ENCODE measurements around the gene PISD.

The PISD gene

DNA sequence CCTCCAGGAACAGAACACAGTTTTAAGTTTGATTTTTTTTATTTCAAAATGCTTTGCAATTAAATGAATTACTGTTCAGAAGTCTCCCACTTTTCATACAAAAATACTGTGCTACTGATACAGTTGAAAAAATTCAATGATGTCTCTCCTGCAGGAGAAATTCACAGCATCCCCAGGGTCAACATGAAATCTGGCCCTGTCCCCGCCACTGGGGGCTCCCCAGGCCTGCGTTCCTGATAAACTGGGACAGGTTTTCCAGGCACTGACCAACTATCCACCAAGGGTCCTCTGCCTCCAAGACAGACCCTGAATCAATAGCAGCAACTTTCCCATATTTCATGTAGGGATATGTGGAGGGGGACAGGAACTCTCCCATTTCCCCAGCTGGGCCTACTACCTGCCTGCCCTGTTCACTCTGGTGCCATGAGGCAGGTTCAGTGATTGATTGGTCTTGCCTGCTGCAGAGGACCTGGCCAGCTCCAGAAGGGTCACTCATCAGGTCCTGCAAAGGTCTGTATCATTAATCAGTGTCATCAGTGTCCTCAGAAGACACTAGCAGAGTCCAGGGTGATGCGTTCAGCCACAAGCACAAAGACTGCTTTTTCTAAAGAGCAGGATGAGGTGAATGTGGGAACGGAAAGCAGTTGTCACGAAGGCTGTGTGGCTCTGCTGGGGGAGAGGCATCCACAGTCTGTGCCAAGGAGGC is 43.4 kb downstream of the PISD start:
- Histone ChIP-seq H3K4me1 (ENCODE audit: control insufficient read depth in 2 of 2, insufficient read depth in 2 of 2, low read length in 2 of 2) (peaks cover 7 to 13% of the 10 kb centered on the region in 2 donors), H3K9me3 (ENCODE audit: control insufficient read depth in 2 of 2, low read length in 2 of 2) (no peaks in the 10 kb centered on the region), H3K27me3 (ENCODE audit: control insufficient read depth in 2 of 2, insufficient read depth in 2 of 2, low read length in 2 of 2) (no peaks in the 10 kb centered on the region), H3K36me3 (ENCODE audit: control insufficient read depth in 2 of 2, insufficient read depth in 2 of 2, low read length in 2 of 2) (peaks cover 28 to 50% of the 10 kb centered on the region in 2 donors), H3K9ac (ENCODE audit: low read depth in 1 of 2, low read length in 2 of 2) (no peak overlapping the region), H3K4me3 (ENCODE audit: low read length in 2 of 2) (no peak overlapping the region), H3K27ac (ENCODE audit: low read depth in 2 of 2, low read length in 2 of 2) (no peak overlapping the region)

DNA sequence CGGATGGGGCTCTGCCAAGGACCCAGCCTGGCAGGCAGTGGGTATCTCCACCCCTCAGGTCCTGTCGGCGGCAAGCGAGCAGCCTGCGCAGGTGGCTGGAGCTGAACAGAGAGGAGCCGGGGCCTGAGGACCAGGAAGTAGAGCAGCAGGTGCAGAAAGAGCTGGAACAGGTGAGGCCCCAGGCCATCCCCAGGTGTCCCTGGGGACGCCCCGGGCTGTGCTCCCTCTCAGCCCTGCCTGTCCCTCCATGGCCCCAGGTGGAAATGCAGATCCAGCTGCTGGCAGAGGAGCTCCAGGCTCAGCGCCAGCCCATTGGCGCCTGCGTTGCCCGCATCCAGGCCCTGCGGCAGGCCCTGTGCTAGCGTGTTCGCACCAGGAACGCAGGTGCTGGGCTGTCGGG is 44.0 kb downstream of the PISD start:
- peaks cover 28 to 50% of the 10 kb centered on the region in 2 donors for H3K36me3 ChIP-seq (ENCODE audit: control insufficient read depth in 2 of 2, insufficient read depth in 2 of 2, low read length in 2 of 2)
- no peaks in the 10 kb centered on the region for H3K9me3 ChIP-seq (ENCODE audit: control insufficient read depth in 2 of 2, low read length in 2 of 2)
- H3K9ac ChIP-seq (ENCODE audit: low read depth in 1 of 2, low read length in 2 of 2) = no peak overlapping the region
- no peak overlapping the region for H3K27ac ChIP-seq (ENCODE audit: low read depth in 2 of 2, low read length in 2 of 2)
- no peak overlapping the region for H3K4me3 ChIP-seq (ENCODE audit: low read length in 2 of 2)
- no peaks in the 10 kb centered on the region for H3K27me3 ChIP-seq (ENCODE audit: control insufficient read depth in 2 of 2, insufficient read depth in 2 of 2, low read length in 2 of 2)
- peaks cover 7 to 13% of the 10 kb centered on the region in 2 donors for H3K4me1 ChIP-seq (ENCODE audit: control insufficient read depth in 2 of 2, insufficient read depth in 2 of 2, low read length in 2 of 2)

DNA sequence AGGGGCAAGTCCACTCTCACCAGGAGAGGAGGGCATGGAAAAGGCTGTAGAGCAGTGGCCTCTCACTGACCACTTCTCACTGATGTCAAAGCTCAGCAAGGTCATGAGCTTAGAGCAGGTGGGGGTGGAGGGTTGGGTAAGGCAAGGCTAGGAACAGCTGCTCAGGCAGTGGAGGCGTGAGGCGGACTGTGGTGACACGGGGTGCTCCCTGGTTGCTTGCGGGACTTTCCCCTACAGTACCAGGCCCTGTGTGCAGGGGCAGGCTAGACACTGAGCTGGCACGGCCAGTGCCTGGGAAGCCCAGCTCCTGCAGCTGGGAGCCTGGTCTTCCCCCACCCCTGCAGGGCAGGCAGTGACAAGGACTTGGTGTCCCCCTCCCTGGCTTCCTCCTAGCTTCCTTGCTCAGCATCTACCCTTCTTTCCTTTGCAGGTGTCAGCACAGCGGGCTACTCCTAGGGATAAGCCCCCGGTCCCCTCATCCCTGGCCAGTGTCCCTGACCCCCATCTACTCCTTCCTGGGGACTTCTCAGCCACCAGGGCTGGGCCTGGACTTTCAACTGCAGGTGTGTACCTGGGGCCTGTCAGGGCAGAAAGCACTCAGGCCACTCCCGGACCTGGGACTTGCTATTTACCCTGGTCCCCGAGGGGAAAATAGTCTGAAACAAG is 45.6 kb downstream of the PISD start:
- Histone ChIP-seq H3K4me1 (ENCODE audit: control insufficient read depth in 2 of 2, insufficient read depth in 2 of 2, low read length in 2 of 2) (peaks cover 7 to 13% of the 10 kb centered on the region in 2 donors), H3K9ac (ENCODE audit: low read depth in 1 of 2, low read length in 2 of 2) (no peak overlapping the region), H3K36me3 (ENCODE audit: control insufficient read depth in 2 of 2, insufficient read depth in 2 of 2, low read length in 2 of 2) (peaks cover 32 to 48% of the 10 kb centered on the region in 2 donors), H3K9me3 (ENCODE audit: control insufficient read depth in 2 of 2, low read length in 2 of 2) (no peaks in the 10 kb centered on the region), H3K27me3 (ENCODE audit: control insufficient read depth in 2 of 2, insufficient read depth in 2 of 2, low read length in 2 of 2) (no peaks in the 10 kb centered on the region), H3K4me3 (ENCODE audit: low read length in 2 of 2) (no peak overlapping the region), H3K27ac (ENCODE audit: low read depth in 2 of 2, low read length in 2 of 2) (no peak overlapping the region)

DNA sequence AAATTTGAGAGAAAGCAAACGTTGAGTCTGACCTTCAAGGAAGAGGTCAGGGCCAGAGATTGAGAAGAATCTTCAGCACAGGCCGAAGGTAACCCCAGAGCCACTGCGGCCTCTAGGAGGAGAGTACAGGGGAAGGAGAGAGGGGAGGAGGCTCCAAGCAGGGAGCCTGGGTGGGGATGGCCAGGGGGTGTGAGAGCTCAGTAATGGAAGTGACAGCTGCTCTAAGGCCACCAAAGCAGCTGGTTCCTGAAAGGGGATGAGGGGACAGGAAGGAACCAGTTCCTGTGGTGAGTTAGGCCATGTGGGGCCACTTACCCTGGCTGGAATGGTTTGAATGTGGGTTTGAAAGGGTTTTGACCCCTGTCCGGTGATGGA is 46.1 kb downstream of the PISD start:
- Histone ChIP-seq H3K27ac (ENCODE audit: low read depth in 2 of 2, low read length in 2 of 2) (no peak overlapping the region), H3K36me3 (ENCODE audit: control insufficient read depth in 2 of 2, insufficient read depth in 2 of 2, low read length in 2 of 2) (peaks cover 32 to 46% of the 10 kb centered on the region in 2 donors), H3K4me3 (ENCODE audit: low read length in 2 of 2) (no peak overlapping the region), H3K9me3 (ENCODE audit: control insufficient read depth in 2 of 2, low read length in 2 of 2) (no peaks in the 10 kb centered on the region), H3K4me1 (ENCODE audit: control insufficient read depth in 2 of 2, insufficient read depth in 2 of 2, low read length in 2 of 2) (peaks cover 7 to 13% of the 10 kb centered on the region in 2 donors), H3K27me3 (ENCODE audit: control insufficient read depth in 2 of 2, insufficient read depth in 2 of 2, low read length in 2 of 2) (no peaks in the 10 kb centered on the region), H3K9ac (ENCODE audit: low read depth in 1 of 2, low read length in 2 of 2) (no peak overlapping the region)

DNA sequence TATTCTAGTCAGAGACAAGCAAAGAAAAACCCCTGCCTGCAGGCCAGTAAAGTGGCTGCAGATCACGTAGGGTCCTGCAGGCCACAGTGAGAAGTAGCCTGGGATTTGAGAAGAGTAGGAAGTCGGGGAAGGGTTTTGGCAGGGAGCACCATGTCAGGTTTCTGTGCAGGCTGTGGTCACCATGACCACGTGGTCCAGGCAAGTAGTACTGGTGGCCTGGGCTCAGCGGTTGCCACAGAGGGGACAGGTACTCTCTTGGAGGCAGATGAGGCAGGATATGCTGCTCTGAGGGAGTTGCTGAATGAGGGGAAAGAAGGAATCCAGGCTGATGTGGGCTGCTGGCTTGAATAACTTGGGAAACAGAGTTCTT is 46.5 kb downstream of the PISD start:
- peaks cover 28 to 42% of the 10 kb centered on the region in 2 donors for H3K36me3 ChIP-seq (ENCODE audit: control insufficient read depth in 2 of 2, insufficient read depth in 2 of 2, low read length in 2 of 2)
- no peaks in the 10 kb centered on the region for H3K9me3 ChIP-seq (ENCODE audit: control insufficient read depth in 2 of 2, low read length in 2 of 2)
- peaks cover 7 to 13% of the 10 kb centered on the region in 2 donors for H3K4me1 ChIP-seq (ENCODE audit: control insufficient read depth in 2 of 2, insufficient read depth in 2 of 2, low read length in 2 of 2)
- H3K9ac ChIP-seq (ENCODE audit: low read depth in 1 of 2, low read length in 2 of 2) = no peak overlapping the region
- H3K27me3 ChIP-seq (ENCODE audit: control insufficient read depth in 2 of 2, insufficient read depth in 2 of 2, low read length in 2 of 2) = no peaks in the 10 kb centered on the region
- no peak overlapping the region for H3K4me3 ChIP-seq (ENCODE audit: low read length in 2 of 2)
- no peak overlapping the region for H3K27ac ChIP-seq (ENCODE audit: low read depth in 2 of 2, low read length in 2 of 2)

DNA sequence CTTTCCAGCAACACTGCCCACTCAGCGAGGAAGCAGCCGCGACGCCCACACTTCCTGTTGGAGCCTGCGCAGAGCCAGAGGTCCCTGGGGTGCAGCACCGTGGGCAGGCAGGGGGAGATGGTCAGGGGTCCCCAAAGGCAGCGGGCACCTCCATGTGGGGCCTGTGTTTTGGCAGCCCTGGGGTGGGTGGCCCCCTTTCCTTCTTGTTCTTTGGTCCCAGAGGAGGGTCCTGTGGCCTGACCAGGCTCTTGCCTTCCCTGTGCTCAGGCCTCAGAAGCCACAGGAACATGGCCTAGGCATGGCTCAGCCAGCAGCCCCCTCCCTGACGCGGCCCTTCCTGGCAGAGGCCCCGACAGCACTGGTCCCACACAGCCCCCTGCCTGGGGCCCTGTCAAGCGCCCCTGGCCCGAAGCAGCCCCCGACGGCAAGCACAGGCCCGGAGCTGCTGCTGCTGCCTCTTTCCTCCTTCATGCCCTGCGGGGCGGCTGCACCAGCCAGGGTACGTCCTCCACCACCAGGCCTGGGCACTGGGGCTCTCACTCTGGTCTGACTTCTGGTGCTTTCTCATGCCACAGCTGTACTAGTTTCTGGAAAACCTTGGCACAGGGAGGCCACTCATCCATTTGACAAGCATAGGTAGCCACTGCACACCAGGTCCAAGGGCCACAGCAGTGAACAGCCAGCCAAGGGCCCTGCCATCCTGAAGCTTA is 47.1 kb downstream of the PISD start:
- Histone ChIP-seq H3K4me1 (ENCODE audit: control insufficient read depth in 2 of 2, insufficient read depth in 2 of 2, low read length in 2 of 2) (peaks cover 7 to 13% of the 10 kb centered on the region in 2 donors), H3K27ac (ENCODE audit: low read depth in 2 of 2, low read length in 2 of 2) (no peak overlapping the region), H3K27me3 (ENCODE audit: control insufficient read depth in 2 of 2, insufficient read depth in 2 of 2, low read length in 2 of 2) (no peaks in the 10 kb centered on the region), H3K36me3 (ENCODE audit: control insufficient read depth in 2 of 2, insufficient read depth in 2 of 2, low read length in 2 of 2) (peaks cover 25 to 36% of the 10 kb centered on the region in 2 donors), H3K9ac (ENCODE audit: low read depth in 1 of 2, low read length in 2 of 2) (no peak overlapping the region), H3K9me3 (ENCODE audit: control insufficient read depth in 2 of 2, low read length in 2 of 2) (no peaks in the 10 kb centered on the region), H3K4me3 (ENCODE audit: low read length in 2 of 2) (no peak overlapping the region)

DNA sequence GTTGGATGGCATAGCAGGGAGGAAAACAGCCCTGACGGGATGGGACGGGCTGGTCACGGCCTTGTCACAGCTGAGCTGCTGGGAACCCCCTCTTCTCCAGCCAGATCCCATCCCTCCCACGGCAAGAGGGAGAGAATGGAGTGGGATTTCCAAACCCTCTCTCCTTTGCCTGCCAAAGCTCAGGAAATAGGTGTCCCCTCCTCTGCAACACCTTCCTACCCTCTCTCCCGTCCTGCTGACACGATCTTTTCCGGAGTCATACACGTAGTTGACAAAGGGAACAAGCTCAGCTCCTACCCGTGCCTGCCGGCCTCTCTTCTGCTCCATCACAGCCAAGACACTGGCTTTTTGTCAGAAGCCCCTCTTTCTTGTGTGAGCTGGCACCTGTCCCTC is 48.1 kb downstream of the PISD start:
- no peak overlapping the region for H3K9ac ChIP-seq (ENCODE audit: low read depth in 1 of 2, low read length in 2 of 2)
- no peak overlapping the region for H3K27ac ChIP-seq (ENCODE audit: low read depth in 2 of 2, low read length in 2 of 2)
- no peaks in the 10 kb centered on the region for H3K27me3 ChIP-seq (ENCODE audit: control insufficient read depth in 2 of 2, insufficient read depth in 2 of 2, low read length in 2 of 2)
- H3K36me3 ChIP-seq (ENCODE audit: control insufficient read depth in 2 of 2, insufficient read depth in 2 of 2, low read length in 2 of 2) = peaks cover 17 to 28% of the 10 kb centered on the region in 2 donors
- peaks cover 7 to 13% of the 10 kb centered on the region in 2 donors for H3K4me1 ChIP-seq (ENCODE audit: control insufficient read depth in 2 of 2, insufficient read depth in 2 of 2, low read length in 2 of 2)
- H3K9me3 ChIP-seq (ENCODE audit: control insufficient read depth in 2 of 2, low read length in 2 of 2) = no peaks in the 10 kb centered on the region
- no peak overlapping the region for H3K4me3 ChIP-seq (ENCODE audit: low read length in 2 of 2)

DNA sequence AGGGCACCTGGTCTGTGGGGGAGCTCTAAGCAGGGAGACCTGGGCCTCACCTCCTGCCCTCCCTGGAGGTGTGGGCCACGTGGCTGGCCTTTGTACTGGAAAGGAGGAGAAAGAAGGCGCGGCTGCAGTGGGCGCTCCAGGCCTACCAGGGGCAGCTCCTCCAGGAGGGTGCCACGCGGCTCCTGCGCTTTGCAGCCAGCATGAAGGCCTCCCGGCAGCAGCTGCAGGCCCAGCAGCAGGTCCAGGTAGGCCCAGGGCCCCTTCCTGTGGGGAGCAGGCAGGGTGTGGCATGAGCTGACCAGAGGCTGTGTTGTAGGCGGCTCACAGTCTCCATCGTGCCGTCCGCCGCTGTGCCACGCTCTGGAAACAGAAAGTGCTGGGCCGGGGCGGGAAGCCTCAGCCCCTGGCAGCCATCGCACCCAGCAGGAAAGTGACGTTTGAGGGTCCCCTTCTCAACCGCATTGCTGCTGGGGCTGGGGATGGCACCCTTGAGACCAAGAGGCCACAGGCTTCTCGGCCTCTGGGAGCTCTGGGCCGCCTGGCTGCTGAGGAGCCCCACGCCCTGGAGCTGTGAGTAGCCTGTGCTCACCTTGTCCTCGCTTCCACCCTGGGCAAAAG is 48.6 kb downstream of the PISD start:
- H3K27ac ChIP-seq (ENCODE audit: low read depth in 2 of 2, low read length in 2 of 2) = no peak overlapping the region
- no peak overlapping the region for H3K9ac ChIP-seq (ENCODE audit: low read depth in 1 of 2, low read length in 2 of 2)
- H3K27me3 ChIP-seq (ENCODE audit: control insufficient read depth in 2 of 2, insufficient read depth in 2 of 2, low read length in 2 of 2) = no peaks in the 10 kb centered on the region
- peaks cover 12 to 23% of the 10 kb centered on the region in 2 donors for H3K36me3 ChIP-seq (ENCODE audit: control insufficient read depth in 2 of 2, insufficient read depth in 2 of 2, low read length in 2 of 2)
- no peaks in the 10 kb centered on the region for H3K9me3 ChIP-seq (ENCODE audit: control insufficient read depth in 2 of 2, low read length in 2 of 2)
- H3K4me3 ChIP-seq (ENCODE audit: low read length in 2 of 2) = no peak overlapping the region
- peaks cover 7 to 13% of the 10 kb centered on the region in 2 donors for H3K4me1 ChIP-seq (ENCODE audit: control insufficient read depth in 2 of 2, insufficient read depth in 2 of 2, low read length in 2 of 2)

DNA sequence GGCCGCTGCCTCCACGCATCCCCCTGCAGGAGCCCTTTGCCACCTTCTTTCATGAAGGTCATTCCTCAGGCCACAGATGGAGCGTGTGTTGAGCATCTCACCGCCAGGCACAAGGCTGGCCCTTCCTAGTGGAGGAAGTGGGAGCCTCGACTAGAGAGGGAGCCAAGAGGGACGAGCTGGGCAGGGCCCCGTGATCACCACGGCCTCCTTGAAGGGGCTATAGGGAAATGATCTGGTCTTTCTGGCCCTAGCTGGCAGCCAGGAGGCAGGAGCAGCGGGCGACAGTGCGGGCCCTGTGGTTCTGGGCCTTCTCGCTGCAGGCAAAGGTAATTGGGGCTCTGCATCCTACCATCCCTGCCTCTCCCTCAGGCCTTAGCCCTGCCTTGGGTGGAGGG is 49.1 kb downstream of the PISD start:
- H3K27me3 ChIP-seq (ENCODE audit: control insufficient read depth in 2 of 2, insufficient read depth in 2 of 2, low read length in 2 of 2) = no peaks in the 10 kb centered on the region
- peaks cover 7 to 13% of the 10 kb centered on the region in 2 donors for H3K4me1 ChIP-seq (ENCODE audit: control insufficient read depth in 2 of 2, insufficient read depth in 2 of 2, low read length in 2 of 2)
- no peak overlapping the region for H3K4me3 ChIP-seq (ENCODE audit: low read length in 2 of 2)
- H3K9ac ChIP-seq (ENCODE audit: low read depth in 1 of 2, low read length in 2 of 2) = no peak overlapping the region
- no peaks in the 10 kb centered on the region for H3K9me3 ChIP-seq (ENCODE audit: control insufficient read depth in 2 of 2, low read length in 2 of 2)
- peaks cover 12 to 23% of the 10 kb centered on the region in 2 donors for H3K36me3 ChIP-seq (ENCODE audit: control insufficient read depth in 2 of 2, insufficient read depth in 2 of 2, low read length in 2 of 2)
- no peak overlapping the region for H3K27ac ChIP-seq (ENCODE audit: low read depth in 2 of 2, low read length in 2 of 2)

Data from mucosa of rectum (tissue), 2 donors.